Left hindlimb (tissue), 1 donor: ENCODE results near the gene ESRRB.

Experiments used
- DNase-seq: peaks from one replicate; pipeline ENCODE4 v3.0.0-alpha.2; 2018

Gene ESRRB

DNA sequence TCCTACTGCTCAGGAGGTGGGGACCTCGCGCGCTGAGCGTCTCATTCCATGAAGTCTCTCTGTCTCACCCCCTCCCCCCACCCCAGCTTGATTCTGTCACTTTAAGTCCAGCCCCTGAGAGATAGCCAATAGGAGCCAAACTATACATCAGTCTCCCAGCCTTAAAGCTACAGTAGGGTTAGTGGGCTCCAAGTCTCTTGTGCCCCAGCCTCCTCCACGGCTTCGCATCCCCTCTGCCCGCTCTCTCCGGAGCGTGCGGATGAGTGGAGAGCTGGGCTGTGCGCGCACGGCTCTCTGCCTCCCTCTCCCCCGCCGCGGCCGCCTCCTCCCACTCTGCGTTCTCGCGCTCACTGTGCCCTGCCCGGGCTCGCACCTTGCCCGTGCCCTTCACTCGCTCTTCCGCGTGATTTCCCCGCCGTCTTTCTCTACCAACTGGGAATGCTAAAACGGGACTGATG lies at the start of gene ESRRB:
Gene ESRRB, plus strand, starts transcription at position 191 of the 458 bp plus-strand sequence. Its CDS starts 265 bp downstream, at position 456.
- no peak for DNase-seq

DNA sequence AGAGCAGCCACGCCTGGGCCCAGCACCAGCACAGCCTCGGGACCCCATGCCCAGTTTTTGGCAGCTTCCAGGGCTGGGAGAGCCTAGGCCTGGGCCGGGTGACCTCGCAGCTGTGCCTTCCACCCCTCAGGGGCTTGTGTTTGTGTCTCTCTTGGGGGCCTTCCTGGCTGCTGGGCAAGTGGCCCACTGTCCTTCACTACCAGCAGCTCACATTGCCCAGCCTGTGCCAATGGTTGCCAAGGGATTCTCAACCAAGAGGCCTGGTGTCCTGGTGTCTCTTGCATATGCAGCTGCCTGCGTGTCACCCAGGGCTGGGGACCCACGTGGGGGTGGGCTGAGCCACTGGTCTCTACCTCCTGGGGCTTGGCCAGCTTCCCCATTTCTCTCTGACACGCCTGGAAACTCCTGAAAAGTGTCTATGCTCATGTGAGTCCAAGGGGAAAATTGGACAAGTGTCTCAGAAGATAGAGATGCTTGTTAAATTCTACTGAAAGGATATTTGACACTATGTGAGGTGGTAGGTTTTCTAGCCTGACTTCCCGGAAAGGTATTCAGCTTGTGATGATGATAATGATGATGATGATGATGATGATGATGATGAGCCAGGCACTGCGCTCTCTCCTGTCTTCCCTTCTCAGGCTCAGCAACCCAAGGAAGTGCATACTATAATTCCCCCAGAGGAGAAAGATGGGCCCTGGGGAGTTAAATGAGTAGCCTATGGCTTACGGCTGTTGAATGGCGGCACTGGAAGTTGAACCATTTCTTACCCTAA lies 48.8 kb upstream of the ESRRB start:
- DNase-seq: no peak

DNA sequence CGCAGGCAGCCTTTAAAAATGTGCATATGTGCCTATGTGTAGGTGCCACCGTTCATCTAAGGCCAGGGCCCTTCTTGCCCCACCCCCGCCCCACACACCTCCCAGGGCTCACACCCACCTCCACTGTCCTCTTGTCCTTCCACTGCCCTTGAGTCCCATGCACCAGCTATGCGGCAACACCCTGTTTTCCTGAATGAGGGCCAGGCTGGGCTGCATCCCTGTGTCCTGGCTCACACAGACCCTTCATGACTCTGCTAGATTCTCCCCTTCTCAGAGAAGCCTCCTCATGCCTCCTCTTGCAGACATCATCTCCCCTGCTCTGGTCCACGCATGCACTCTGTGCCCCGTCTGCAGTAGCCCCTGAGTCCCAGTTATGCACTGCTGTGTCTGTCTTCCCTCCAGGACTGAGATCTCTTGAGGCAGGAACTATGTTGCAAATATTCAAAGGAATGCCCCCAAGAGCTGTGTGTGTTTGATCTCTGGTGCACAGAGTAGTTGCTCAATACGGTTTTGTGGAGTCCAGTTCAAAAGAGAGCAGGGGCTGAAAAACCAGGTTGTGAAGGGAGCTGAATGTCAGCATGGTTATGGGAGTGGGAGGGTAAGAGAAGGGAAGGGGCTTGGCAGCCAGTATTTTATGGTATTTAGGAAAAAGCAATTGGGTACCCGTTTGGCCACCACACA lies 47.3 kb upstream of the ESRRB start:
- DNase-seq: no peak

GRCh38 chr14:76329154-76329928 lies 46.6 kb upstream of the ESRRB start:
- DNase-seq: no peak

DNA sequence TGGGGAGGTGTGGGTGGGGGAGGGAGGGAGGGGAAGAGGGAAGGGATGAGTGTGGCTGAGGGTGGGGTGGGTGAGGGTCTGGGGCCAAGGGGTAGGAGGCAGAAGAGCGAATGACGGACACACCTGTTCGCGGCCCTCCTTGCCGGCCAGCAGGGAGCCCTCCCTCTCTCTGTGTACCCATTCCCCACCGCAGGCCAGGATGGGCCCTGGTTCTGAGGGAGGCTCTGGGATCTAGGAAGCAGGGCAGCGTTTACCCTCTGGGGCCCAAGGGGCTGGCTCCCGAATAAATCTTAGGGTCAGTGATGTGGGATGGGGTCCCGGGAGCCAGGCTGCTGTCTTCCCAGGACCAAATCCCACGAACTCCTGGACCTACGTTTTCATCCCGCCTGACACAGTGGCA lies 46.0 kb upstream of the ESRRB start:
- DNase-seq: no peak

GRCh38 chr14:76330411-76331327 lies 45.3 kb upstream of the ESRRB start:
- no peak for DNase-seq

DNA sequence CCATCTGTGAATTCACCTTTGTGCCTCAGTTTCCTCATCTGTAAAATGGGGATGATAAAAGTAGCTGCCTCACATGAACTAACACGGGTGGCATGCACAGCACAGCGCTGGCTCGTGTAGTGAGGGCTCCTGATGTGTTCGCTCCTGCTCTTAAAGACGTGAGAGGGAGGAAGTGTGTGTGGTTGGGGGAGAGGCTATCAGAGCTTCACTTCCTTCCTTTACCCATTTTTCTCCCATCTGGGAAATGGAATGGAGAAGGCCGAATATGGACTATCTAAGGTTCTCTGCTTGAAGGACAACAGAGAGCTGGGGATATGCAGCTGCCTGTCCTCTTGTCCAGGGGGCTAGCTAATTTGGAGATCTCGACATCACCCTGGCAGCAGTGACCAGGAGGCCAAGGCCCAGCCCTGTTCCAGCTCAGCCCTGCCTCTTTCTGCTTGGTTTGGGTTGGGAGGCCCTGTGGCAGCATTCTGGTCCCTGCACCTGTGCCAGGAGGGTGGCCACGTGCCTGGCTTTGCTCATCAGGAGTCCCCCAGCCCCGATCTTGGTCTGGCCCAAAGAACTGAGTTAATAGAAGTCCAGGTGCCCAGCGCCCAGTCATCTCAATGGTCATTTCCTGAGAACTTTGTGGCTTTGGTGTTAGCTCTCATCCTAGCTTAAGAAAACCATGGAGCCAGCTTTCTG lies 44.5 kb upstream of the ESRRB start:
- DNase-seq: no peak

- DNase-seq: no peak
Observed at GRCh38 chr14:76333664-76334063, 42.3 kb upstream of the ESRRB start.

- DNase-seq: no peak
Observed at GRCh38 chr14:76334316-76334715, 41.6 kb upstream of the ESRRB start.

- DNase-seq: no peak
Observed at GRCh38 chr14:76336876-76337275, 39.1 kb upstream of the ESRRB start.

DNA sequence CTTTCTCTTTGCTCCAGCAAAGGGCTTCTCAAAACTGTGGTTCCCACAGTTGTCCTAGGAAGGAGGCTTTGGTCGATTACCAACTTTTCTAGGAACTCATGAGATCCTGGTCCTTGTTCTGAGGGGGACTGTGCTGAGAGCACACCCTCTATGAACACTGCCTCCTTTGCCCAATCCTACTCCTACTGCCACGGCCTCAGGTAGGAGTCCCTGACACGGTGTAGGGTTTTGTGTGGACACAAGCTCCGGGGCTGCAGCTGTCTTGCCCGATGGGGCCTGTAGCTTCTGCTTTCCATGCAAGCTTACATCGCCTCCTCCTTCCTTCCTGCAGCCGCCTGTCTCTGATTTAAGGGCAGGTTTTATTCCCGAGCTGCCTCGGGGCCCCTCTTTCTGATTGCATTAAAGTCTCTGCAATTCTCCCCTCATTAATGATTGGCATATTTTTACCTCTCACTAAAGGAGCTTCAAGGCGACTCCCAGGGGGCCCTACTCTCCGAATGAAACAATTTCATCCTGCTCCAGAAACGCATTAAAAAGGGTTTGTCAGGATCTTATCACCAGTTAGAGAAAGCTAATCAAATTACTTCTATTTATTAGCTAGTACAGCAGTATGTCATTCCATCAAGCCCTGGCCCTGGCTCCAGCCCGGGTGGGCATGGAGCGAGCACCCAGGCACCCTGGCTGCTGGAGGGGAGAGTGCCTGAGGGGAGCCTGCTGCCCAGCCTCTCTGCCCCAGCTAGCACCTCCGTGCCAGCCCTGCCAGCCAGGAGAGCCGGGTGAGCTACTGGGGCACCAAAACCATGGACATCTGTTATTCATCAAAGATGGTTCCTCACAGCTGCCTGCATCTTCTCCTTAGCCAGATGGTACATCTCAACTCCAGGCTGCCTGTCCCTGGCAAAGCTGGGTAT lies 38.0 kb upstream of the ESRRB start:
- no peak for DNase-seq

DNA sequence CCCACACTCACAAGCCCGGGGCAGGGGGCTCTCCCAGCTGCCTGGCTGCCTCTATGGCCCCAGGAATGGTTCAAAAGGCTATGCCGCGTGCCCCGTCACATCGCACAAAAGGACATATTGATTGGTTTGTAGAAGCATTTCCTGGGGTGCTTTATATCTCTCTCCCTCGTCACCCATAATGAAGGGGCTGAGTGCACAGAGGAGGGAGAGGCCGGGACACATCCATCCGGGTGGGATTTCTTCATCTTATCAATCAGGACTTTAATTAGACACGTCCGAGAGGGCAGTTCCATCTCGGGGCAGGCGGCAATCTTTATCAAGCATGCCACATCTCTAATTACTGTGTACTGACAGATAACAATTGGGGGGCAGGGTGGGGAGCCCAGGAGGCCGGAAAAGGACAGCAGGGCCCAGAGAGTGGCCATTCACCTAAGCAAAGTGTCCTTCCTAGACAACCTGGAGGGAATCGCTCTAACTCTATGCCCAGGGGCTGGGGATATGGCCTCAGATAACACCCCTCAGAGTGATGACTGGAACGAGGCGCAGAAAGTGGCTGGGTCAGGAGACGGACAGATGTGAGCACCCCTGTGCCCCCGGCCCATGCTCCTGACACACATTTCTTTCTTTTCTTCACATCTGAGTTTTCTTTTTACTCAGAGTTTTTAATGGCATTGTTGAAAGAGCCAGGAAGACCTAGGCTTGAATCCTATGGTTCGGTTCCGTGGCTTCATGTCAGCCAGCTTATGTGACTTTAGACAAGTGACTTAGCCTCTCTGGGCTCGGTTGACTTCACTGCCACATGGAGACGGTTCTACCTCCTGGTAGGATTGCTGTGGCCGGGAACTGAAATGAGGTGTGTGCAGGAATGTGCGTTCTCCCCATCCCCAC lies 36.0 kb upstream of the ESRRB start:
- DNase-seq: no peak

DNA sequence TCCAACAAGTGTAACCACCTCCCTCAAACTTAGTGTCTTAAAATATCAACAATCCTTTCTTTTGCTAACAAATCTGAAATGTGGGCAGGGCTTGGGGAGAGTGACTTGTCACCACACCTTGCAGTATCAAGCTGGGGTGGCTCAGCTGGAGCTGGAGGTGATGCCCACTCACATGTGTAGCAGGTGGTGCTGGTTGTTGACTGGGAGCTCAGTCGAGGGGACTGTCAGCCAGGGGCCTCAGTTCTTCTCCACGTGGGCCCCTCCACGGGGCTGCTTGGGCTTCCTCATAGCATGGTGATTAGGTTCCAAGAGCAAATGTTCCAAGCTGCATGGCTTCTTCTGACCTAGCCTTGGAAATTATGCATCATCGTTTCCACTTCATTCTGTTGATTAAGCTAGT lies 32.6 kb upstream of the ESRRB start:
- DNase-seq: no peak

DNA sequence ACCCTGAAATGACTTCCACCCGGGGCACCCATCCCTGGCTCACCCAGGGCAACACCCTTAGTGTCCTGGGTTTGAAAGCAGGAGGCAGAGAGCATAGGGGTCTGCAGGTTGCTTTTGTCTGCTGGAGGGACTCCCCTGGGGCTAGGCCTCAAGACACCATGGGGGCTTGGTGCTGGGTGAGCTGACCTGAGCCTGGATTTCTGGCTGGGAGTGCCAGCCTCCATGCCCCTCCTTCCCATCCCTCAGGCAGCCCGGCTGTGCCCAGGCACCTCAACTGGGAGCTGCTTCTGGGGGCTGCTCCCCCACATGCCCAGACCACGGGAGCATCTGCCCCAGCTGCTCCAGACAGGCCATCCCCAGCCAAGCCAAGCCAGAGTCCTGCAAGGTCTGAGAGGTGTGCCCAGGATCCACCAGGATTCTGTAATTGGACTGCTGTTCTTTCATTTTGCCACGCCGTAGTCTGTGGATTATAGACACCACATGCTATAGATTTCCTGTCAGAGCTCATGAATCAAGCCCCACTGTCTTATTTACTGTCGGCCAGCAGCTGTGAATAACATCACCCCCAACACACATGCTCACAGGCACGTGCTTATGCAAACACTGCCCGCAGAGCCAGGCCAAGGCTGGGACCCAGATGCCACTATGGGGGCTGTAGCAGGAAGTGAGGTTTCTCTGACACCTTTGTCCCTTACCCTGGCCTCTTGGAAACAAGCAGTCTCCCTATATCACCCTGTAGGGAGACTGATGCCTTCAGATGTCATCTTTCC lies 29.4 kb upstream of the ESRRB start:
- DNase-seq: no peak

- peak; percentile 44 for DNase-seq
Observed at GRCh38 chr14:76348898-76349297, 27.0 kb upstream of the ESRRB start.

GRCh38 chr14:76349993-76350392 lies 25.9 kb upstream of the ESRRB start:
- DNase-seq: no peak

- DNase-seq: no peak
Observed at GRCh38 chr14:76350671-76351070, 25.3 kb upstream of the ESRRB start.

DNA sequence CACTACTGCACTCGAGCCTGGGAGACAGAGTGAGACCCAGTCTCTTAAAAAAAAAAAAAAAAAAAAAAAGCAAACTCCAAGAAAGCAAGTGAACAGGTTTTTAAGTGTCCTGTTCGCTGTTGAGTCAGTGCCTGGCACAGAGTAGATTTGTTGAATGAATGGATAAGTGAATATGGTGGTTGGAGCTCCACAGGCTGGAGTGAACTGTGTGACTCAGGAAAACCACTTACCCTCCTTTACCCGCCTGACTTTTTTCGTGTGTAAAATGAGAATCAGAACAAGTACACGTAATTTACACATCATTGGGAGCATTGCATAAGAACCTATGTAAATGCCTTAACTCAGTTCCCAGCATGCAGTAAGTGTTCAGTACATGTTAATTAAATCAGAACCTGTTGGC lies 24.0 kb upstream of the ESRRB start:
- no peak for DNase-seq
